Measurements from ENCODE around the gene GABRB3.

The GABRB3 gene

GRCh38 chr15:26631894-26632293, 141.0 kb downstream of the GABRB3 start:
- in situ Hi-C loops (cut with MboI; ENCODE audit: low sequenced_read_pairs), result no loop called here

GRCh38 chr15:26630857-26631256, 142.0 kb downstream of the GABRB3 start:
- in situ Hi-C loops (cut with MboI; ENCODE audit: low sequenced_read_pairs), result no loop called here

GRCh38 chr15:26628879-26629529, 143.9 kb downstream of the GABRB3 start:
- in situ Hi-C loops (cut with MboI; ENCODE audit: low sequenced_read_pairs), result no loop called here

GRCh38 chr15:26628071-26628470, 144.8 kb downstream of the GABRB3 start:
- in situ Hi-C loops (cut with MboI; ENCODE audit: low sequenced_read_pairs), result no loop called here

GRCh38 chr15:26624128-26624527, 148.7 kb downstream of the GABRB3 start:
- in situ Hi-C loops (cut with MboI; ENCODE audit: low sequenced_read_pairs), result no loop called here

GRCh38 chr15:26623071-26623470, 149.8 kb downstream of the GABRB3 start:
- in situ Hi-C loops (cut with MboI; ENCODE audit: low sequenced_read_pairs), result no loop called here

- in situ Hi-C loops (cut with MboI; ENCODE audit: low sequenced_read_pairs), result no loop called here
Measured at GRCh38 chr15:26621816-26622215, 151.1 kb downstream of the GABRB3 start.

- in situ Hi-C loops (cut with MboI; ENCODE audit: low sequenced_read_pairs), result no loop called here
Measured at GRCh38 chr15:26620528-26621458, 152.1 kb downstream of the GABRB3 start.

- in situ Hi-C loops (cut with MboI; ENCODE audit: low sequenced_read_pairs), result no loop called here
Measured at GRCh38 chr15:26615927-26616302, 157.0 kb downstream of the GABRB3 start.

- in situ Hi-C loops (cut with MboI; ENCODE audit: low sequenced_read_pairs), result no loop called here
Measured at GRCh38 chr15:26615188-26615926, 157.5 kb downstream of the GABRB3 start.

GRCh38 chr15:26614734-26615133, 158.1 kb downstream of the GABRB3 start:
- in situ Hi-C loops (cut with MboI; ENCODE audit: low sequenced_read_pairs), result no loop called here

- in situ Hi-C loops (cut with MboI; ENCODE audit: low sequenced_read_pairs), result no loop called here
Measured at GRCh38 chr15:26598704-26599103, 174.2 kb downstream of the GABRB3 start.

GRCh38 chr15:26595611-26596010, 177.3 kb downstream of the GABRB3 start:
- in situ Hi-C loops (cut with MboI; ENCODE audit: low sequenced_read_pairs), result no loop called here

- in situ Hi-C loops (cut with MboI; ENCODE audit: low sequenced_read_pairs), result no loop called here
Measured at GRCh38 chr15:26590676-26591075, 182.2 kb downstream of the GABRB3 start.

- in situ Hi-C loops (cut with MboI; ENCODE audit: low sequenced_read_pairs), result no loop called here
Measured at GRCh38 chr15:26582840-26583239, 190.0 kb downstream of the GABRB3 start.

GRCh38 chr15:26580943-26581342, 191.9 kb downstream of the GABRB3 start:
- in situ Hi-C loops (cut with MboI; ENCODE audit: low sequenced_read_pairs), result no loop called here

GRCh38 chr15:26572602-26573350, 200.1 kb downstream of the GABRB3 start:
- in situ Hi-C loops (cut with MboI; ENCODE audit: low sequenced_read_pairs), result no loop called here

GRCh38 chr15:26571346-26571745, 201.5 kb downstream of the GABRB3 start:
- in situ Hi-C loops (cut with MboI; ENCODE audit: low sequenced_read_pairs), result no loop called here

GRCh38 chr15:26565542-26565941, 207.3 kb downstream of the GABRB3 start:
- in situ Hi-C loops (cut with MboI; ENCODE audit: low sequenced_read_pairs), result no loop called here

GRCh38 chr15:26564361-26564760, 208.5 kb downstream of the GABRB3 start:
- in situ Hi-C loops (cut with MboI; ENCODE audit: low sequenced_read_pairs), result no loop called here

GRCh38 chr15:26562336-26562735, 210.5 kb downstream of the GABRB3 start:
- in situ Hi-C loops (cut with MboI; ENCODE audit: low sequenced_read_pairs), result no loop called here

Measured in hTERT RPE-1 (cell line).